HG03457 (cell line): ENCODE data around the gene XYLB.

Experiments
- ATAC-seq: cut with Tn5 transposase; IDR thresholded peaks from one replicate; pipeline ENCODE4 v1.9.1; 2021; ENCODE audit warnings: moderate number of reproducible peaks; ENCODE audit not compliant: unreplicated experiment

XYLB gene

GRCh38 chr3:38361496-38361895 is 14.9 kb downstream of the XYLB start:
- ATAC-seq: no peak

- no peak for ATAC-seq
Measured at GRCh38 chr3:38362825-38363224, 16.2 kb downstream of the XYLB start.

- ATAC-seq: no peak
Measured at GRCh38 chr3:38364721-38365400, 18.3 kb downstream of the XYLB start.

- ATAC-seq: no peak
Measured at GRCh38 chr3:38365469-38366062, 19.0 kb downstream of the XYLB start.

GRCh38 chr3:38366082-38366481 is 19.5 kb downstream of the XYLB start:
- ATAC-seq: no peak

- ATAC-seq: no peak
Measured at GRCh38 chr3:38367779-38368178, 21.2 kb downstream of the XYLB start.

GRCh38 chr3:38368238-38368637 is 21.7 kb downstream of the XYLB start:
- ATAC-seq: no peak

- ATAC-seq: no peak
Measured at GRCh38 chr3:38369186-38369585, 22.6 kb downstream of the XYLB start.

GRCh38 chr3:38370149-38370548 is 23.6 kb downstream of the XYLB start:
- no peak for ATAC-seq

GRCh38 chr3:38370861-38371260 is 24.3 kb downstream of the XYLB start:
- no peak for ATAC-seq

GRCh38 chr3:38371541-38372213 is 25.1 kb downstream of the XYLB start:
- no peak for ATAC-seq

GRCh38 chr3:38372214-38372601 is 25.6 kb downstream of the XYLB start:
- no peak for ATAC-seq

GRCh38 chr3:38374221-38374620 is 27.6 kb downstream of the XYLB start:
- ATAC-seq: no peak

GRCh38 chr3:38375072-38375471 is 28.5 kb downstream of the XYLB start:
- ATAC-seq: no peak

GRCh38 chr3:38375488-38376097 is 29.0 kb downstream of the XYLB start:
- no peak for ATAC-seq

GRCh38 chr3:38376098-38376816 is 29.7 kb downstream of the XYLB start:
- ATAC-seq: no peak

- no peak for ATAC-seq
Measured at GRCh38 chr3:38379201-38379770, 32.7 kb downstream of the XYLB start.

GRCh38 chr3:38382506-38383080 is 36.0 kb downstream of the XYLB start:
- ATAC-seq: no peak

- ATAC-seq: no peak
Measured at GRCh38 chr3:38383156-38383875, 36.7 kb downstream of the XYLB start.
